OCI-LY1 (cell line): ENCODE measurements around the gene CUX1.

Source experiments
- H2AFZ ChIP-seq: fragments of 200-600 bp; sonication (generic), shearing (Covaris generic); 2 replicates; pipeline ENCODE4 v1.6.0; 2014; ENCODE audit warnings: antibody characterized with exemption, mild to moderate bottlenecking, low read length
- H3F3A ChIP-seq: fragments of 200-600 bp; sonication (generic), shearing (Covaris generic); 2 replicates; pipeline ENCODE4 v1.6.0; 2014; ENCODE audit warnings: mild to moderate bottlenecking, antibody characterized with exemption, low read length, moderate library complexity; ENCODE audit not compliant: insufficient read depth
- H3K27ac ChIP-seq: fragments of 200-600 bp; sonication (generic); 2 replicates; pipeline ENCODE4 v1.5.1; 2014; ENCODE audit warnings: low read length, mixed run types, mild to moderate bottlenecking, low read depth; ENCODE audit not compliant: poor library complexity, severe bottlenecking
- H3K27me3 ChIP-seq: fragments of 200-600 bp; sonication (generic); 2 replicates; pipeline ENCODE4 v1.6.0; 2014; ENCODE audit warnings: antibody characterized with exemption, mild to moderate bottlenecking, low read length, moderate library complexity; ENCODE audit not compliant: insufficient read depth
- H3K36me3 ChIP-seq: fragments of 200-600 bp; sonication (generic); 2 replicates; pipeline ENCODE4 v1.6.1; 2014; ENCODE audit warnings: mild to moderate bottlenecking, antibody characterized with exemption, low read length, moderate library complexity, mixed read lengths; ENCODE audit not compliant: insufficient read depth
- H3K4me1 ChIP-seq: fragments of 200-600 bp; sonication (generic); 2 replicates; pipeline ENCODE4 v1.5.1; 2014; ENCODE audit warnings: mild to moderate bottlenecking, low read length, moderate library complexity; ENCODE audit not compliant: insufficient read depth, severe bottlenecking
- H3K4me2 ChIP-seq: fragments of 200-600 bp; sonication (generic), shearing (Covaris generic); 2 replicates; pipeline ENCODE4 v1.6.1; 2014; ENCODE audit warnings: low read length
- H3K4me3 ChIP-seq: fragments of 200-600 bp; sonication (generic); 2 replicates; pipeline ENCODE4 v1.5.1; 2014; ENCODE audit warnings: low read length, low read depth, mild to moderate bottlenecking, mixed read lengths; ENCODE audit not compliant: poor library complexity, severe bottlenecking
- H3K79me2 ChIP-seq: fragments of 200-600 bp; shearing (Covaris generic); 2 replicates; pipeline ENCODE4 v1.6.1; 2016; ENCODE audit warnings: mixed run types, low read length, mixed read lengths; ENCODE audit not compliant: insufficient read depth
- H3K9ac ChIP-seq: fragments of 200-600 bp; sonication (generic), shearing (Covaris generic); 2 replicates; pipeline ENCODE4 v1.6.1; 2014; ENCODE audit warnings: mild to moderate bottlenecking, low read length, mixed read lengths
- H3K9me2 ChIP-seq: fragments of 200-600 bp; sonication (generic), shearing (Covaris generic); 2 replicates; pipeline ENCODE4 v1.6.1; 2014; ENCODE audit warnings: low read depth, mild to moderate bottlenecking, low read length, mixed read lengths
- H3K9me3 ChIP-seq: fragments of 200-600 bp; shearing (Covaris generic); 2 replicates; pipeline ENCODE4 v1.6.1; 2014; ENCODE audit warnings: low read length, mixed read lengths
- H4K20me1 ChIP-seq: fragments of 200-600 bp; sonication (generic), shearing (Covaris generic); 2 replicates; pipeline ENCODE4 v1.6.0; 2016; ENCODE audit warnings: mild to moderate bottlenecking, low read length; ENCODE audit not compliant: insufficient read depth
- EZH2 ChIP-seq: fragments of 200-600 bp; sonication (generic), shearing (Covaris generic); IDR thresholded peaks from 2 replicates; pipeline ENCODE4 v1.8.0; 2017; ENCODE audit warnings: borderline replicate concordance, mixed run types, mild to moderate bottlenecking, antibody characterized with exemption, low read length, moderate library complexity, mixed read lengths
- TF ChIP-seq, protein P1 (sequence below): fragments of 200-600 bp; sonication (generic), shearing (Covaris generic); IDR thresholded peaks from 2 replicates; pipeline ENCODE4 v1.5.1; 2017; ENCODE audit warnings: mild to moderate bottlenecking, antibody characterized with exemption, low read length, moderate library complexity, mixed read lengths

The CUX1 gene

DNA sequence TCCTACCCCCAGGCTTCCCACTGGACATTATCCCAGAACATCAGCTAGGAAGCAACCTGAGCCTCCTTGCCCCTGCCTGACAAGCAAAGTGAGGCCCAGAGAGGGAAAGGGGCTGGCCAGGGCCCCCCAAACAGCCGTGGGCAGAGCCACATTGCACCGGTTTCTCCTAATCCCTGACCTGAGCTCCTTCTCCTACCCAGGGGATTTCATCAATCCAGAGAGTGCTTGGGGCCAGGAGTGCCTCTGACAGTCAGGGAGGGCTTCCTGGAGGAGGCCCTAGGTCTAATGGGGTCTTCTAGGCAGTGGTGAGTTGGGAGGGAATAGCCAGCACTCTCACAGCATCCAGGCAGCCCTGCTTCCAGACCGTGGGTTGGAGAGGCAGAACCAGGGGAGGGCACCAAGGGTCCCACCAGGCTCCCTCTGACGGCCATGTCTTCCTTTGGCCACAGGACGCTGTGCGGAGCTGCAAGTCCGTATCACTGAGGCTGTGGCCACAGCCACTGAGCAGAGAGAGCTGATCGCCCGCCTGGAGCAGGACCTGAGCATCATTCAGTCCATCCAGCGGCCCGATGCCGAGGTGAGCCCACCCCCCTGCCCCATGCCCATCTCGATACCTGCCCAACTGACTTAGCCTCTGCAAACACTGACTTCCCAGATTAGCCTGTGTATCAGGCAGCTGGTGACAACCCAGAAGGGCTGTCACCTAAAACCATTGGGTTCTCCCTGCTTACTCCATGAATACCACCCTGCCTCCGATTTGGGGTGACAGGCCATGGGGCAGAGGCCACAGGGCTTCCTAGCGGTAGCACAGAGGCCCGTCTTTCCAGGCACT lies 455.7 kb downstream of the CUX1 start:
- peak overlapping the region; percentile 8 for H3K4me2 ChIP-seq
- no peaks in the 10 kb centered on the region; the same call in 1 of the 2 replicates for H3K36me3 ChIP-seq
- no peaks in the 10 kb centered on the region; the same call in 1 of the 2 replicates for H3K27me3 ChIP-seq
- H3F3A ChIP-seq, result no peaks in the 10 kb centered on the region; the same call in 1 of the 2 replicates
- no peak overlapping the region for H2AFZ ChIP-seq
- peak overlapping the region; percentile 48 for H3K27ac ChIP-seq
- H4K20me1 ChIP-seq, result no peaks in the 10 kb centered on the region
- no peaks in the 10 kb centered on the region for H3K9me2 ChIP-seq
- peaks cover 18% of the 10 kb centered on the region for H3K4me1 ChIP-seq
- no peaks in the 10 kb centered on the region for H3K79me2 ChIP-seq
- H3K9ac ChIP-seq, result peak overlapping the region; percentile 24; the same call in 1 of the 2 replicates
- TF ChIP-seq, protein P1, sequence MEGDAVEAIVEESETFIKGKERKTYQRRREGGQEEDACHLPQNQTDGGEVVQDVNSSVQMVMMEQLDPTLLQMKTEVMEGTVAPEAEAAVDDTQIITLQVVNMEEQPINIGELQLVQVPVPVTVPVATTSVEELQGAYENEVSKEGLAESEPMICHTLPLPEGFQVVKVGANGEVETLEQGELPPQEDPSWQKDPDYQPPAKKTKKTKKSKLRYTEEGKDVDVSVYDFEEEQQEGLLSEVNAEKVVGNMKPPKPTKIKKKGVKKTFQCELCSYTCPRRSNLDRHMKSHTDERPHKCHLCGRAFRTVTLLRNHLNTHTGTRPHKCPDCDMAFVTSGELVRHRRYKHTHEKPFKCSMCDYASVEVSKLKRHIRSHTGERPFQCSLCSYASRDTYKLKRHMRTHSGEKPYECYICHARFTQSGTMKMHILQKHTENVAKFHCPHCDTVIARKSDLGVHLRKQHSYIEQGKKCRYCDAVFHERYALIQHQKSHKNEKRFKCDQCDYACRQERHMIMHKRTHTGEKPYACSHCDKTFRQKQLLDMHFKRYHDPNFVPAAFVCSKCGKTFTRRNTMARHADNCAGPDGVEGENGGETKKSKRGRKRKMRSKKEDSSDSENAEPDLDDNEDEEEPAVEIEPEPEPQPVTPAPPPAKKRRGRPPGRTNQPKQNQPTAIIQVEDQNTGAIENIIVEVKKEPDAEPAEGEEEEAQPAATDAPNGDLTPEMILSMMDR, result no peak
- TF ChIP-seq EZH2, result no peak
- no peak overlapping the region for H3K4me3 ChIP-seq
- no peaks in the 10 kb centered on the region for H3K9me3 ChIP-seq

DNA sequence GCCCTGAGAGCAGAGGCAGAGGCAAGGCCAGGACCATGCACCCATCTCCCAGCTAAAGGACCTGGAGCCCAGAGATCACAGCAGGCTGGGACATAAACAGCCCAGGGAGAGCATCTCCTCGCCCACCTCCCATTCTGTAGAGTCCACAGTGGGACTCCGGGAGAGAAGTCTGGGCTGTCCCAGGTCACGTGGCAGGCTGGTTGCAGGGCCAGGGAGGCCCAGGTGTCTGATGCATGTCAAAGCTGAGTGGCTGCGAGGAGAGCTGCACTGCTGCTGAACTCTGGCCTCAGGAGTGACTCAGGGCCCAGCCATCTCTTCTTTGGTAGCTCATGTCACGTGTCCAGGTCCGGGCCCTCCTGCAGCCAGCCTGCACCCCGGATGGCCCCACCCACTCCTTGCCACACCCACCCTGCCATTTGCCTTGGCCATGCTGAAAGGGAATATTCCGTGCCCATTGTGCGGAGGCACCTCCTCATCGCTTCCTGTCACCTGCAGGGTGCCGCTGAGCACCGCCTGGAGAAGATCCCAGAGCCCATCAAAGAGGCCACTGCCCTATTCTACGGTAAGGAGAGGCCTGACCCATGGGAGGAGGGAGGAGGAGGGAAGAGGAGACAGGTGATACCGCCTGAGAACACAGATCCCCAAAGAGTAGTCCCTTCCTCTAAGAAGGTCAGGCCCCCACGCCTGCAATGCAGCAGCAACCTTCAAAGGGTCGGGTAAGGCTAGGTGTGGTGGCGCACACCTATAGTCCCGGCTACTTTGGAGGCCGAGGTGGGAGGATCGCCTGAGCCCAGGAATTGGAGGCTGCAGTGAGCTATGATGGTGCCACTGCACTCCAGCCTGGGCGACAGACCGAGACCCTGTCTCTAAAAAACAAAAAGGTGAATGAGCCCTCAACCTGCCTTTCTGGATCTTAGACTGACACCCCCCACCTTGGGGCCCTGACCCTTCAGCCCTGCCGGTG lies 456.6 kb downstream of the CUX1 start:
- Histone ChIP-seq H3K4me3 (peak overlapping the region; percentile 24), H2AFZ (no peak overlapping the region), H4K20me1 (no peaks in the 10 kb centered on the region), H3K9me3 (no peaks in the 10 kb centered on the region), H3K9ac (peak overlapping the region; percentile 24; the same call in 1 of the 2 replicates), H3K9me2 (no peaks in the 10 kb centered on the region), H3F3A (no peaks in the 10 kb centered on the region; the same call in 1 of the 2 replicates), H3K36me3 (no peaks in the 10 kb centered on the region; the same call in 1 of the 2 replicates), H3K27ac (peak overlapping the region; percentile 48), H3K79me2 (no peaks in the 10 kb centered on the region), H3K4me1 (peaks cover 23% of the 10 kb centered on the region), H3K4me2 (peak overlapping the region; percentile 8), H3K27me3 (no peaks in the 10 kb centered on the region)
- TF ChIP-seq EZH2, result no peak
- TF ChIP-seq, protein P1, result no peak

DNA sequence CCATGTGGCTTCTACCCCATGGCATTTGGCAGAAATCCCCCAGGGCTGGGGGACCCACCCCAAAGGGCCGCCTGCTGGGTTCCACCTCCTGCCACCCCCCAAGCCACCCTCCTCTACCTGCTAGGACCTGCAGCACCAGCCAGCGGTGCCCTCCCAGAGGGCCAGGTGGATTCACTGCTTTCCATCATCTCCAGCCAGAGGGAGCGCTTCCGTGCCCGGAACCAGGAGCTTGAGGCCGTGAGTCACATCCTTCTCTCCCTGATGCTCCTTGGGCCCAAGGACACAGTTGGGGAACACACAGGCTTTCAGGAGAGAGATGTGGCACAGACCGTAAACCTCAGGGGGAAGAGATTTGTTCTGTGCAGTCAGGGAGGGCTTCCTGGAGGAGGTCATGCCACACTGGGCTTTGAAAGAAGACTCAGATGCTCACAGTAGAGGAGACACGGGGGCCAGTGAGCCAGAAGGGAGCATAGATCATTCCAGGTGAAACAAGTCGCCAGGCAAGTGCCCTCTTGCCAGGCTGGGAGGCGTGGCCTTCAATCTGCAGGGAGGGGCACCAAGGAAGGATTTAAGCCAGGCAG lies 457.8 kb downstream of the CUX1 start:
- Histone ChIP-seq H3K9ac (no peak overlapping the region), H3K9me2 (no peaks in the 10 kb centered on the region), H3K9me3 (no peaks in the 10 kb centered on the region), H3K27ac (no peak overlapping the region), H3K36me3 (no peaks in the 10 kb centered on the region), H4K20me1 (no peaks in the 10 kb centered on the region), H3K4me2 (no peak overlapping the region), H2AFZ (no peak overlapping the region), H3F3A (no peaks in the 10 kb centered on the region; the same call in 1 of the 2 replicates), H3K27me3 (no peaks in the 10 kb centered on the region), H3K4me1 (peaks cover 35% of the 10 kb centered on the region), H3K4me3 (no peak overlapping the region), H3K79me2 (no peaks in the 10 kb centered on the region)
- TF ChIP-seq, protein P1, result no peak
